OCI-LY7 (cell line): Measurements from ENCODE around the gene ADAMTS16. TPM values are rescaled to one million over a fixed set of nuclear protein-coding genes. Genes with fewer than 3 reads are reported as not detected.

Experiments used
- BruUV-seq: library from RNA; stranded (reverse); fragments of 400-500 nt; replicated peaks from 2 replicates; lab custom pipeline; 2021; lab: Mats Ljungman, UMichigan
- CTCF ChIA-PET: fragments of 300-600 bp; sonication (Branson Sonifier 250); formaldehyde crosslinking; loops from one replicate; lab custom pipeline; 2022; ENCODE audit warnings: antibody characterized with exemption; ENCODE audit not compliant: unreplicated experiment; lab: Charles Lee
- POLR2A ChIA-PET: fragments of 300-600 bp; sonication (Branson Sonifier 250); formaldehyde crosslinking; loops from one replicate; lab custom pipeline; 2022; ENCODE audit warnings: antibody characterized with exemption; lab: Charles Lee
- DNase-seq: peaks from one replicate; pipeline ENCODE4 v3.0.0-alpha.2; 2015; ENCODE audit warnings: low spot score
- H2AFZ ChIP-seq: fragments of 200-600 bp; sonication (generic), shearing (Covaris generic); 2 replicates; pipeline ENCODE4 v1.6.1; 2014; ENCODE audit warnings: mild to moderate bottlenecking, antibody characterized with exemption, low read length, moderate library complexity
- H3K27ac ChIP-seq: fragments of 200-600 bp; sonication (generic); 2 replicates; pipeline ENCODE4 v1.5.1; 2014; ENCODE audit warnings: mixed run types, low read depth, mild to moderate bottlenecking, moderate library complexity, low read length, inconsistent platforms; ENCODE audit not compliant: poor library complexity, severe bottlenecking
- H3K36me3 ChIP-seq: fragments of 200-600 bp; sonication (generic); 2 replicates; pipeline ENCODE4 v1.6.1; 2014; ENCODE audit warnings: mild to moderate bottlenecking, antibody characterized with exemption, low read length, moderate library complexity, mixed read lengths; ENCODE audit not compliant: insufficient read depth
- H3K4me1 ChIP-seq: fragments of 200-600 bp; sonication (generic); 2 replicates; pipeline ENCODE4 v1.5.1; 2014; ENCODE audit warnings: mild to moderate bottlenecking, low read length; ENCODE audit not compliant: insufficient read depth, poor library complexity, severe bottlenecking
- H3K4me2 ChIP-seq: fragments of 200-600 bp; sonication (generic); 2 replicates; pipeline ENCODE4 v1.6.1; 2014; ENCODE audit warnings: mild to moderate bottlenecking, low read length
- H3K4me3 ChIP-seq: fragments of 200-600 bp; sonication (generic); 2 replicates; pipeline ENCODE4 v1.5.1; 2014; ENCODE audit warnings: mild to moderate bottlenecking, low read depth, low read length; ENCODE audit not compliant: poor library complexity, severe bottlenecking
- H3K79me2 ChIP-seq: fragments of 200-600 bp; sonication (generic); 2 replicates; pipeline ENCODE4 v1.6.1; 2016; ENCODE audit warnings: low read depth, mild to moderate bottlenecking, low read length, moderate library complexity, mixed read lengths; ENCODE audit not compliant: insufficient read depth
- H3K9me2 ChIP-seq: fragments of 200-600 bp; sonication (generic); 2 replicates; pipeline ENCODE4 v1.6.1; 2016; ENCODE audit warnings: mild to moderate bottlenecking, low read length, mixed read lengths; ENCODE audit not compliant: insufficient read depth
- H3K9me3 ChIP-seq: fragments of 200-600 bp; sonication (generic); 2 replicates; pipeline ENCODE4 v1.6.1; 2014; ENCODE audit warnings: mild to moderate bottlenecking, mixed run types, low read length, mixed read lengths
- H4K20me1 ChIP-seq: fragments of 200-600 bp; sonication (generic); 2 replicates; pipeline ENCODE4 v1.6.1; 2014; ENCODE audit warnings: mild to moderate bottlenecking, antibody characterized with exemption, low read length, moderate library complexity, mixed read lengths; ENCODE audit not compliant: insufficient read depth
- EZH2phosphoT487 ChIP-seq: fragments of 200-600 bp; sonication (generic); IDR thresholded peaks from 2 replicates; pipeline ENCODE4 v1.6.1; 2018; ENCODE audit warnings: low read depth, borderline replicate concordance, mild to moderate bottlenecking, mixed run types, antibody characterized with exemption, low read length, moderate library complexity, mixed read lengths
- intact Hi-C: fragments of 100-400 bp; cut with micrococcal nuclease; formaldehyde crosslinking; loops from one replicate; pipeline ENCODE4 v1.10.0; 2022; ENCODE audit not compliant: unreplicated experiment
- total RNA-seq, 2 experiments: library from RNA; depleted of rRNA in 1 of 2; stranded (reverse); fragments of >200 nt in 1 of 2; shearing (Covaris generic) in 1 of 2; gene quantifications; 2 replicates each; pipeline ENCODE4 v1.2.3, GENCODE V29; 2014 to 2022
- TF ChIP-seq, protein P1 (sequence below): fragments of 200-600 bp; sonication (generic); conservative IDR thresholded peaks from 2 replicates; pipeline ENCODE4 v1.5.1; 2014; ENCODE audit warnings: mild to moderate bottlenecking, antibody characterized with exemption, low read length, moderate library complexity, mixed read lengths

ADAMTS16 gene
- total RNA-seq, 2 experiments from 2014 or later: not detected

DNA sequence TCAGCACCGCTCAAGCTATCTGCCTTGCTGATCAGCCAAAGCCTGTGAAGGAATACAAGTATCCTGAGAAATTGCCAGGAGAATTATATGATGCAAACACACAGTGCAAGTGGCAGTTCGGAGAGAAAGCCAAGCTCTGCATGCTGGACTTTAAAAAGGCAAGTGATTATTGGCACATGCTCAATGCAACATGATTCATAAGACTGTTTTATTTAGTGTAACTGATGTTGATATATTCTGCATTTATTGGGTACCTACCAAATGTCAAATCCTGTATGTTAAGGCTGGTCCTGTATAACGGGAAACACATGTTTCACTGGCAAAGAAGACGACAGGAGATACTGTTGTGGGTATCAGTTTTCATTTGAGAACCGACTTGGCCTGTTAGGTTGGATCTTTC lies 69.0 kb downstream of the ADAMTS16 start:
- no peaks in the 10 kb centered on the region for H3K9me3 ChIP-seq
- TF ChIP-seq, protein P1, sequence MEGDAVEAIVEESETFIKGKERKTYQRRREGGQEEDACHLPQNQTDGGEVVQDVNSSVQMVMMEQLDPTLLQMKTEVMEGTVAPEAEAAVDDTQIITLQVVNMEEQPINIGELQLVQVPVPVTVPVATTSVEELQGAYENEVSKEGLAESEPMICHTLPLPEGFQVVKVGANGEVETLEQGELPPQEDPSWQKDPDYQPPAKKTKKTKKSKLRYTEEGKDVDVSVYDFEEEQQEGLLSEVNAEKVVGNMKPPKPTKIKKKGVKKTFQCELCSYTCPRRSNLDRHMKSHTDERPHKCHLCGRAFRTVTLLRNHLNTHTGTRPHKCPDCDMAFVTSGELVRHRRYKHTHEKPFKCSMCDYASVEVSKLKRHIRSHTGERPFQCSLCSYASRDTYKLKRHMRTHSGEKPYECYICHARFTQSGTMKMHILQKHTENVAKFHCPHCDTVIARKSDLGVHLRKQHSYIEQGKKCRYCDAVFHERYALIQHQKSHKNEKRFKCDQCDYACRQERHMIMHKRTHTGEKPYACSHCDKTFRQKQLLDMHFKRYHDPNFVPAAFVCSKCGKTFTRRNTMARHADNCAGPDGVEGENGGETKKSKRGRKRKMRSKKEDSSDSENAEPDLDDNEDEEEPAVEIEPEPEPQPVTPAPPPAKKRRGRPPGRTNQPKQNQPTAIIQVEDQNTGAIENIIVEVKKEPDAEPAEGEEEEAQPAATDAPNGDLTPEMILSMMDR: no peak
- TF ChIP-seq EZH2phosphoT487: no peak

DNA sequence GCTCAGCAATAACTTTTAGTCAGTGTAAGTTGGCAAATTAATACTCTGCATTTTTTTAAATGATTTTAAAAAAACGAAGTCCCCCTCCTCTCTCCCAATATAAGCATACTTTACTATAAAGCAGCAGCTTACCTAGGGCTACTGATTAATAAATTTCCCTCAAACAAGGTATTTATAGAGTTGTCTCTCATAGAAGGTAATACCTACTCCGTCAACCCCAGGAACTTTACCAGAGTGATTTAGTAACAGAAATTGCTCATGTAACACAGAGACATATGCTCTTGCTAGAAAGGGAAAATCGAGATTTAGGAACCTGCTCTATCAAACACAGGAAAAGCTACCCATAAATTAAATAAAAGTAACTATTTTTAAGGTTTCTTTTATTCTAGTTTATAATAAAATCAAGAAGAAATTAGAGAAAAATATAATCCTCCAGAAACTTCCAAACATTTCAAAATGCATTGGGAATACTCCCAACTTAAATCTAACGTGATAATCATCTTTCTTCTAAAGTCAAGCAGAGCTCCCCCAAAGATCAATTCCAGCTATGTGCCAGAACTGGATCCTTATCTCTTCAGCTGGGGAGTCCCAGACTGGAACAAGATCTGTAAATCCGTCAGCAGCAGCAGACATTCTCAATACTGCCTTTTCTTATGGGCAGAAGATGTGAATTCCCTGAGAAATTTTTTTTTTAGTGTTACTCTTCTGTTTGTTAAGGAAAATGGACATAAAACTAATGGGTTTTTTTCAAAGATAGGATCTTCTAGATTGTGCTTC lies 69.6 kb downstream of the ADAMTS16 start:
- H3K79me2 ChIP-seq: no peaks in the 10 kb centered on the region
- H3K36me3 ChIP-seq: no peaks in the 10 kb centered on the region
- no peak overlapping the region for H3K4me3 ChIP-seq

More for the DNA sequence above, 69.0 kb downstream of the ADAMTS16 start:
- Histone ChIP-seq H2AFZ (no peak overlapping the region), H3K9me2 (no peaks in the 10 kb centered on the region), H3K27ac (no peak overlapping the region), H3K79me2 (no peaks in the 10 kb centered on the region), H3K4me1 (no peaks in the 10 kb centered on the region), H4K20me1 (no peaks in the 10 kb centered on the region), H3K4me2 (no peak overlapping the region), H3K4me3 (no peak overlapping the region), H3K36me3 (no peaks in the 10 kb centered on the region)
- BruUV-seq: no TSS peak
- POLR2A ChIA-PET: interaction anchor here (1.0 kb wide), 1 partner anchor 21 kb away, joined by 3 read pairs; no protein-coding TSS in a partner anchor
- intact Hi-C loops: no loop called here
- CTCF ChIA-PET: no interaction called here
- DNase-seq: no peak

More for the DNA sequence above, 69.6 kb downstream of the ADAMTS16 start:
- ChIA-PET CTCF (no interaction called here), POLR2A (interaction anchor here (0.9 to 1.0 kb wide), 2 partner anchors 21 to 100 kb away, joined by 3 read pairs; no protein-coding TSS in a partner anchor)
- H4K20me1 ChIP-seq: no peaks in the 10 kb centered on the region
- intact Hi-C loops: no loop called here
- H3K9me2 ChIP-seq: no peaks in the 10 kb centered on the region
- no peak for DNase-seq
- H3K9me3 ChIP-seq: no peaks in the 10 kb centered on the region
- no peak for TF ChIP-seq EZH2phosphoT487
- TF ChIP-seq, protein P1: no peak
- BruUV-seq: no TSS peak
- H3K27ac ChIP-seq: no peak overlapping the region
- H3K4me1 ChIP-seq: no peaks in the 10 kb centered on the region
- no peak overlapping the region for H2AFZ ChIP-seq
- no peak overlapping the region for H3K4me2 ChIP-seq
